Activated CD8-positive, alpha-beta memory T cell treated with anti-CD3 and anti-CD28 coated beads, Interleukin-2, amount 50 U/mL, for 48 hours (primary cell): ENCODE results near the gene CDH4.
"Not testable (repeated sequence)": the region's sequence is repeated elsewhere in the genome, so short reads cannot be mapped to it uniquely, and the experiment has no call there.

ENCODE experiments used
- DNase-seq: peaks from one replicate; pipeline ENCODE4 v3.0.0-alpha.2; 2020

The CDH4 gene

DNA sequence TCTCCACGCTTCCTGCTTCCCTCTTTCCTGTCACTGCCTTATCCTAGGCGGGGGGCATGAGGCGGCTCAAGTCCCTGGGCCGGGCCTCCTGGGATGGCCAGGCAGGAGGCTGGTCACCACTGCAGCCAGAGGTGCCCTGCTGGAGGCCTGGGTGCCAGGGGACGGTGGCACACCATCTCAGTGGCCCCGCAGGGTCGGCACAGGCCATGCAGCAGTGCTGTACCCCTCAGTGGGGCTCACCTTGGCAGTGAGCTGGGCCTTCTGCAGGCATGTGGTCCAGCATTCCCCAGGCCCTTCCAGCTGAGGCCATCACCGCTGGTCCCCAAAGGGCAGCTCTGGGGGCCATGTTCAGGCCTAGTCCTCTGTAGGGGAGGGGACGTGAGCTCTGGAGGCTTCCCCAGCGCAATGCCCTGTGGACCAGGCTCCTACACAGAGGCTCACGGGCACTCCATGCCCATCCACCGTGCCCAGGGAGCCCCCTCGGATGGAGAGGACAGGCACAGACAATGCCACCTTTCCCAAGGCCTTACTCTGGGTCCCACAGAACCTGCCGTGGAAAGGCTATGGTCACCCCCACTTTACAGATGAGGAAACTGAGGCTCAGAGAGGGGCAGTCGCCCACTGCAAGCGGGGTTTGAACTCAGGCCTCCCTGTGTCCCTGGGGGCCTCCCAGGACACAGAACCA is 689.8 kb downstream of the CDH4 start:
- no peak for DNase-seq

- no peak for DNase-seq
Observed at GRCh38 chr20:61942526-61942925, 690.5 kb downstream of the CDH4 start.

GRCh38 chr20:61944967-61945366 is 692.9 kb downstream of the CDH4 start:
- DNase-seq, result not testable (repeated sequence)

DNA sequence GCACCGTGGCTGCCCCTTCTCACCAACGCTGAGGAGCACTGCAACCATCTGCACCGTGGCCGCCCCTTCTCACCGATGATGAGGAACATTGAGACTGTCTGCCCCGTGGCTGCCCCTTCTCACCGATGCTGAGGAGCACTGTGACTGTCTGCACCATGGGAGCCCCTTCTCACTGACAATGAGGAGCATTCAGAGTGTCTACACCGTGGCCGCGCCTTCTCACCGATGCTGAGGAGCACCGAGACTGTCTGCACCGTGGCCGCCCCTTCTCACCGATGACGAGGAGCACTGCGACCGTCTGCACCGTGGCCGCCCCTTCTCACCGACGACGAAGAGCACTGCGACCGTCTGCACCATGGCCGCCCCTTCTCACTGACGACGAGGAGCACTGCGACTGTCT is 693.4 kb downstream of the CDH4 start:
- not testable (repeated sequence) for DNase-seq

GRCh38 chr20:61948056-61948455 is 696.0 kb downstream of the CDH4 start:
- DNase-seq, result not testable (repeated sequence)

- no peak for DNase-seq
Observed at GRCh38 chr20:61948586-61949362, 696.7 kb downstream of the CDH4 start.

- no peak for DNase-seq
Observed at GRCh38 chr20:61949363-61949713, 697.3 kb downstream of the CDH4 start.

- DNase-seq, result peak; percentile 40
Observed at GRCh38 chr20:61949714-61950640, 697.9 kb downstream of the CDH4 start.

DNA sequence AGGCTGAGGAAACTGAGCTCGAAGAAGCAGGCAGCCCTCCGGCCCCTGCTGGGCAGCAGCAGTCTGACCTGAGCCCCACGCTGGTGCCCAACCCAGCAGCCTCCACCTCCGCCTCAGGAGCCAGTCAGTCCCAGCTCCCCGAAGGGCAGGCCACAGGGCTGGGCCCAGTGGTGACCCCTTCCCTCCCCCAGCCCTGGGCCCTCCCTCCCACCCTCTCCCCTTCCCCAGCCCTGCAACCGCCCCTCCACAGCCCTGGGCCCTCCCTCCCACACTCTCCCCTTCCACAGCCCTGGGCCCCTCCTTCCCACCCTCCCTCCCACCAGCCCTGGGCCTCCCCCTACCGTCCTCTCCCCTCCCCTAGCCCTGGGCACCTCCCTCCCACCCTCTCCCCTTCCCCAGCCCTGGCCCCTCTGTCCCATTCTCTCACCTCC is 698.6 kb downstream of the CDH4 start:
- DNase-seq, result peak; percentile 12

DNA sequence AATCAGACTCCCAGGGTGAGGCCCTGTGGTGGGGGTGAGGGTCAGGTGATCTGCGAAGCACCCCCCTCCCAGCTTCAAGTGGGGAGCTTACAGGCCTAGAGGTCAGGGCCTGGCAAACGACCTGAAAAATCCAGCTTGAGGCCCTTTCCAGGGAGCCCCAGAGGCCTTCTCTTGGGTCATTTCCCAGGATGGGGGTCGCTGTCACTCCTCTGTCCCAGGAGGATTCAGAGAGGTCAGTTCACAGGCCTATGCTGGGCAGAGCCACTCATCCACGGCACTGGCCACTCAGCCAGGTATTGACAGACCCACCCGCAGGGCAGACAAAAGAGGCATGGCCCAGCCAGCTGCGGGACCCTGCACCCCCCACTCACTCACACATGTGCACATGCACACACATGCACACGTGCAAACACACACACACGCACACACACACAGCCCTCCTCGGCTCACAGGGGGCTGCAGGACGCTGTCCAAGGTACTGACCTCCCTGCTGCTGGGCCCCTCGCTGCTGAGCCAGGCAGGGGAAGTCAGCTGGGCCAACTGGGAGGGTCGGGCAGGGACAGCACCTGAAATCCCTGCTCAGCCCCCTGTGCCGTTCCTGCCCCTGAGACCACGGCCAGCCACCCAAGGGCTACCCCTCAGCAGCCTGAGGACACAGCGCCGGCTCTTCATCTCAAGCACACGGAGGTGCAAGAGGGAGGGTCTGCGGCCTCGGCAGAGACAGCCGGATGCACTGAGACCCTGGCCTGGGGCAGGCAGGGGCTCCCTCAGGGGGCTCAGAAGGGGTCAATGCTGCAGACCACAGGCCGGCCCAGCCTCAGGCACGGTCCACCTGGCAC is 699.9 kb downstream of the CDH4 start:
- DNase-seq, result peak; percentile 53

GRCh38 chr20:61953037-61954021 is 701.3 kb downstream of the CDH4 start:
- peak; percentile 23 for DNase-seq

- DNase-seq, result peak; percentile 25
Observed at GRCh38 chr20:61954276-61955021, 702.4 kb downstream of the CDH4 start.

DNA sequence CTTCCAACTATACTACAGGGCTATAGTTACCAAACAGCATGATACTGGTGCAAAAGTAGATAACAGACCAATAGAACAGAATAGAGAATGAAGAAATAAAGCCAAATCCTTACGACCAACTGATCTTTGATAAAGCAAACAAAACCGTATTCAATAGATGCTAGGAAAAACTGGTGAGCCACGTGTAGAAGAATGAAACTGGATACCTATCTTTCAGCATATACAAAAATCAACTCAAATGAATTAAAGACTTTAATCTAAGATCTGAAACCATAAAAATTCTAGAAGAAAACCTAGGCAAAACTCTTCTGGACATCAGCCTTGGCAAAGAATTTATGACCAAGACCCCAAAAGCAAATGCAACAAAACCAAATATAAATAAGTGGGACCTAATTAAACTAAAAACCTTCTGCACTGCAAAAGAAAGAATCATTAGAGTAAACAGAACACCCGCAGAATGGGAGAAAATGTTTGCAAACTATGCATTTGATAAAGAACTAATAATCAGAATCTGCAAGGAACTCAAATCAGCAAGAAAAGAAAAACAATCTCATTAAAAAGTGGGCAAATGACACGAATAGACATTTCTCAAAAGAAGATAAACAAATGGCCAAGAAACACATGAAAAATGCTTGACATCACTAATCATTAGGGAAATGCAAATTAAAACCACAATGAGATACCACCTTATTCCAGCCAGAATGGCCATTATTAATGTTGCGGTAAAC is 703.8 kb downstream of the CDH4 start:
- DNase-seq, result no peak

- no peak for DNase-seq
Observed at GRCh38 chr20:61956396-61957342, 704.6 kb downstream of the CDH4 start.

GRCh38 chr20:61957961-61958715 is 706.1 kb downstream of the CDH4 start:
- DNase-seq, result peak; percentile 42

GRCh38 chr20:61958773-61959700 is 707.0 kb downstream of the CDH4 start:
- DNase-seq, result no peak
